Liver (tissue), 3 donors: Measurements from ENCODE around the gene FAM117A.

Source experiments
- GABPA ChIP-seq, 2 donors: IDR thresholded peaks in 1 of 2; conservative IDR thresholded peaks in 1 of 2; 2 replicates each; pipeline ENCODE4 v1.6.1; 2016; ENCODE audit warnings: antibody characterized with exemption in 2 of 2, mild to moderate bottlenecking in 1 of 2, moderate library complexity in 1 of 2
- JUND ChIP-seq, 2 donors: IDR thresholded peaks; 2 replicates each; pipeline ENCODE4 v1.6.1; 2016; ENCODE audit warnings: antibody characterized with exemption in 2 of 2
- RAD21 ChIP-seq, 2 donors: IDR thresholded peaks; 2 replicates each; pipeline ENCODE4 v1.6.1; 2016; ENCODE audit warnings: antibody characterized with exemption in 2 of 2, mild to moderate bottlenecking in 2 of 2
- TAF1 ChIP-seq: conservative IDR thresholded peaks from 2 replicates; pipeline ENCODE4 v1.6.1; 2016; ENCODE audit warnings: antibody characterized with exemption, mild to moderate bottlenecking
- TF ChIP-seq, protein P1 (sequence below): fragments of 150-350 bp; IDR thresholded peaks from 2 replicates; pipeline ENCODE4 v1.5.1; 2017; ENCODE audit warnings: improper control_type of control experiment, low read depth, low read length; ENCODE audit not compliant: missing input control
- TF ChIP-seq, protein P2 (sequence below): IDR thresholded peaks from 2 replicates; pipeline ENCODE4 v1.6.1; 2016; ENCODE audit warnings: antibody characterized with exemption, mild to moderate bottlenecking
- TF ChIP-seq, protein P3 (sequence below): IDR thresholded peaks from 2 replicates; pipeline ENCODE4 v1.6.1; 2016; ENCODE audit warnings: antibody characterized with exemption
- donor health status: healthy.
- donor health status: healthy.

DNA sequence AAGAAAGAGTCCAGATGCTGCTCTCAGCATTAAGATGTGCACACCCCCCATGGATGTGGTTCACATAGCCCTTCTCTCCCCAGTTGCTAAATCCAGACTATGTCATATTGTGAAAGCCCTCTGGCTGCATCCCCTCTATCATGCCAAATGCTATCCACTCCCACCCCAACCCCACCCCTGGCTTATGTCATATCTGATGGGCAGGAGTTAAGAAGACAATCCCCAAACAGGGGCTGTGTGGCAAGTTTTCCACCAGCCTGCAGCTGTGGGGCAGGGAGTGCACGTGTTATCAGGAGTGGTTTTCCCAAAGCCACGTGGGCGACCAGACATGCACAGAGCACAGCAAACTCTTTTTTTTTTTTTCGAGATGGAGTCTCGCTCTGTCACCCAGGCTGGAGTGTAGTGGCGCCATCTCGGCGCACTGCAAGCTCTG, 10.0 kb downstream of the FAM117A start:
- TF ChIP-seq, protein P1, sequence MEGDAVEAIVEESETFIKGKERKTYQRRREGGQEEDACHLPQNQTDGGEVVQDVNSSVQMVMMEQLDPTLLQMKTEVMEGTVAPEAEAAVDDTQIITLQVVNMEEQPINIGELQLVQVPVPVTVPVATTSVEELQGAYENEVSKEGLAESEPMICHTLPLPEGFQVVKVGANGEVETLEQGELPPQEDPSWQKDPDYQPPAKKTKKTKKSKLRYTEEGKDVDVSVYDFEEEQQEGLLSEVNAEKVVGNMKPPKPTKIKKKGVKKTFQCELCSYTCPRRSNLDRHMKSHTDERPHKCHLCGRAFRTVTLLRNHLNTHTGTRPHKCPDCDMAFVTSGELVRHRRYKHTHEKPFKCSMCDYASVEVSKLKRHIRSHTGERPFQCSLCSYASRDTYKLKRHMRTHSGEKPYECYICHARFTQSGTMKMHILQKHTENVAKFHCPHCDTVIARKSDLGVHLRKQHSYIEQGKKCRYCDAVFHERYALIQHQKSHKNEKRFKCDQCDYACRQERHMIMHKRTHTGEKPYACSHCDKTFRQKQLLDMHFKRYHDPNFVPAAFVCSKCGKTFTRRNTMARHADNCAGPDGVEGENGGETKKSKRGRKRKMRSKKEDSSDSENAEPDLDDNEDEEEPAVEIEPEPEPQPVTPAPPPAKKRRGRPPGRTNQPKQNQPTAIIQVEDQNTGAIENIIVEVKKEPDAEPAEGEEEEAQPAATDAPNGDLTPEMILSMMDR: no peak
- TF ChIP-seq RAD21 (IDR thresholded peaks at IDR 0.05) (no peak), TAF1 (no peak), JUND (IDR thresholded peaks at IDR 0.05) (no peak), GABPA (IDR thresholded peaks at IDR 0.05 in 1 of 2, conservative IDR thresholded peaks at IDR 0.05 in 1 of 2) (no peak)
- TF ChIP-seq, protein P2, sequence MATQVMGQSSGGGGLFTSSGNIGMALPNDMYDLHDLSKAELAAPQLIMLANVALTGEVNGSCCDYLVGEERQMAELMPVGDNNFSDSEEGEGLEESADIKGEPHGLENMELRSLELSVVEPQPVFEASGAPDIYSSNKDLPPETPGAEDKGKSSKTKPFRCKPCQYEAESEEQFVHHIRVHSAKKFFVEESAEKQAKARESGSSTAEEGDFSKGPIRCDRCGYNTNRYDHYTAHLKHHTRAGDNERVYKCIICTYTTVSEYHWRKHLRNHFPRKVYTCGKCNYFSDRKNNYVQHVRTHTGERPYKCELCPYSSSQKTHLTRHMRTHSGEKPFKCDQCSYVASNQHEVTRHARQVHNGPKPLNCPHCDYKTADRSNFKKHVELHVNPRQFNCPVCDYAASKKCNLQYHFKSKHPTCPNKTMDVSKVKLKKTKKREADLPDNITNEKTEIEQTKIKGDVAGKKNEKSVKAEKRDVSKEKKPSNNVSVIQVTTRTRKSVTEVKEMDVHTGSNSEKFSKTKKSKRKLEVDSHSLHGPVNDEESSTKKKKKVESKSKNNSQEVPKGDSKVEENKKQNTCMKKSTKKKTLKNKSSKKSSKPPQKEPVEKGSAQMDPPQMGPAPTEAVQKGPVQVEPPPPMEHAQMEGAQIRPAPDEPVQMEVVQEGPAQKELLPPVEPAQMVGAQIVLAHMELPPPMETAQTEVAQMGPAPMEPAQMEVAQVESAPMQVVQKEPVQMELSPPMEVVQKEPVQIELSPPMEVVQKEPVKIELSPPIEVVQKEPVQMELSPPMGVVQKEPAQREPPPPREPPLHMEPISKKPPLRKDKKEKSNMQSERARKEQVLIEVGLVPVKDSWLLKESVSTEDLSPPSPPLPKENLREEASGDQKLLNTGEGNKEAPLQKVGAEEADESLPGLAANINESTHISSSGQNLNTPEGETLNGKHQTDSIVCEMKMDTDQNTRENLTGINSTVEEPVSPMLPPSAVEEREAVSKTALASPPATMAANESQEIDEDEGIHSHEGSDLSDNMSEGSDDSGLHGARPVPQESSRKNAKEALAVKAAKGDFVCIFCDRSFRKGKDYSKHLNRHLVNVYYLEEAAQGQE: no peak
- TF ChIP-seq, protein P3, sequence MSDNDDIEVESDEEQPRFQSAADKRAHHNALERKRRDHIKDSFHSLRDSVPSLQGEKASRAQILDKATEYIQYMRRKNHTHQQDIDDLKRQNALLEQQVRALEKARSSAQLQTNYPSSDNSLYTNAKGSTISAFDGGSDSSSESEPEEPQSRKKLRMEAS: no peak
